ENCODE data around the gene PPP2R2C. TPM values are rescaled to one million over a fixed set of nuclear protein-coding genes. Genes with fewer than 3 reads are reported as not detected.

Gene PPP2R2C
- total and polyA plus RNA-seq, 2 experiments from 2014 or later, result not detected

DNA sequence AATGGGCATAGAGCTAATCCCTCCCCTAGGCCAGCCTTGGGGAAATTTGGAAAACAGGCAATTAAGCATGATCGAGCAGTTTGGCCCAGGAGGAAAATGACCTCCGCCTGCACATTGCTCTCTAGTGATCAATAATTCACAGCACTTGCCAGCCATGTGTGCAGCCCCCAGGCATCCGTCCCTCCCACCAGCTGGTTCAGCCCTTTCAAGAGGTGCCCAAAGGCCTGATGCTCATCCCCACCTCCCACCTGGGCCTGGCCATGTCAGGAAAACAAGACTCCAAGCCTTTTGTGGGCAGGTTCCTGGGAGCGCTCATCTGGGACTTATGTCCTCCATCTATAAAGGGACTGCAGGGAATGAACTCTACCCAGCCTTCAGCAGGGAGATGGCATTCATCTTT is 17.5 kb upstream of the PPP2R2C start:
- peaks cover 8% of the 10 kb centered on the region; the same call in 1 of the 2 replicates for H3K27me3 ChIP-seq (replicated peaks; ENCODE audit: insufficient read depth)
- H2AFZ ChIP-seq, result no peak overlapping the region
- WGBS, 2 experiments (ENCODE audit: low coverage in 1 of 2, low lambda C conversion rate in 2 of 2, missing lambda C conversion rate in 2 of 2), result 16 to 21% methylated on average over 4 of the region's 4 CpGs
- in situ Hi-C loops (cut with MboI), result no loop called here
- H3K36me3 ChIP-seq (ENCODE audit: low read depth), result no peaks in the 10 kb centered on the region
- H3K4me1 ChIP-seq (ENCODE audit: insufficient read depth), result no peaks in the 10 kb centered on the region
- no peak for DNase-seq
- no peaks in the 10 kb centered on the region for H3F3A ChIP-seq (ENCODE audit: insufficient read depth)
- H3K9me3 ChIP-seq (ENCODE audit: low read depth), result peaks cover 4% of the 10 kb centered on the region
- H3K9me2 ChIP-seq (ENCODE audit: insufficient read depth), result no peaks in the 10 kb centered on the region
- no peaks in the 10 kb centered on the region for H3K79me2 ChIP-seq (ENCODE audit: insufficient read depth)
- H3K27ac ChIP-seq, result no peak overlapping the region
- no peak for TF ChIP-seq EZH2phosphoT487 (IDR thresholded peaks at IDR 0.05; ENCODE audit: insufficient read depth, low read depth)
- no peak overlapping the region for H3K4me2 ChIP-seq (ENCODE audit: unreplicated experiment)
- no peak overlapping the region for H3K4me3 ChIP-seq
- H4K20me1 ChIP-seq (ENCODE audit: insufficient read depth), result no peaks in the 10 kb centered on the region
- no peak overlapping the region for H3K9ac ChIP-seq

DNA sequence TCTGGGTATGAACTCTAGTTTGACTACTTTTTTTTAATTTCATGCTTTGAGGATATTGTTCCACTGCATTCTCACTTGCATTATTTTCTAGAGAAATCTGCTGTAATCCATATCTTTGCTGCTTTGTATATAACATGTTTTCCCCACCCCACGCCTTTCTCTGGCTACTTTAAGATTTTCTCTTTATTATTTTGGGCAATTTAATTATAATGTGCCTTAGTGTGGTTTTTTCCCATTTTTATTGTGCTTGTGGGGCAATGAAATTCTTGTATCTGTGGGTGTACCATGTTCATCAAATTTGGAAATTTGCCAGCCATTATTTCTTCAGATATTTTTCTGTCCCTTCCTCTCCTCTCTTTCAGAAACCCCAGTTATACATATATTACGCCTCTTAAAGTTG is 15.1 kb upstream of the PPP2R2C start:
- in situ Hi-C loops (cut with MboI), result no loop called here

DNA sequence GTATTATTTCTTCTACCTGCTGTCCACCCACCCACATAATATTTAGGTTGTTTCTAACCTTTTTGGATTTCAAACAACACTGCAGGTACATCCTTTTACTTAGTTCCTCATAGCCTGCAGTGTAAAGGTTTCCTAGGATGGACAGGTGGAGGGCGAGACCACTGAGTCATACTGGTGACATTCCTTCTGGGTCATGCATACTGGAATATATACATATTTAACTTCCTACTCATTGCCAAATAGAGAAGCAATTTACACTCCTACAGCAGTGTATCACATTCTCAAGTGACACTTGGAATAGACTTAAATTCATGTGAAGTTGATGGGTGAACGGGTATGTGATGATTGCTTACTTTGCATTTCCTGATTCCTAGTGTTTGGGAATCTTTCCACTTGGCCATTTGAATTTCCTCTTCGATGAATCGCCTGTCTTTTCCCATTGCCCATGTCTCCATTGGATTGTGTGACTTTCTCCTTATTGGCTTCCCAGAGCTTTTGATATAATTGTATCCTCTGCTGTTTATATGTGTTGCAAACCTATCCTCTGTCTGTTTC is 8.2 kb upstream of the PPP2R2C start:
- no peak for DNase-seq
- Histone ChIP-seq H2AFZ (no peak overlapping the region), H3K27me3 (replicated peaks; ENCODE audit: insufficient read depth) (peaks cover 30% of the 10 kb centered on the region; the same call in 1 of the 2 replicates), H3K9ac (no peak overlapping the region), H3K79me2 (ENCODE audit: insufficient read depth) (no peaks in the 10 kb centered on the region), H3K36me3 (ENCODE audit: low read depth) (no peaks in the 10 kb centered on the region), H3K4me2 (ENCODE audit: unreplicated experiment) (no peak overlapping the region), H4K20me1 (ENCODE audit: insufficient read depth) (no peaks in the 10 kb centered on the region), H3F3A (ENCODE audit: insufficient read depth) (no peaks in the 10 kb centered on the region), H3K9me2 (ENCODE audit: insufficient read depth) (no peaks in the 10 kb centered on the region), H3K4me1 (ENCODE audit: insufficient read depth) (no peaks in the 10 kb centered on the region), H3K4me3 (no peak overlapping the region), H3K27ac (no peak overlapping the region), H3K9me3 (ENCODE audit: low read depth) (peaks cover 4% of the 10 kb centered on the region)
- WGBS, 2 experiments (ENCODE audit: low coverage in 1 of 2, low lambda C conversion rate in 2 of 2, missing lambda C conversion rate in 2 of 2), result 50% methylated on average over 4 of the region's 4 CpGs
- no peak for TF ChIP-seq EZH2phosphoT487 (IDR thresholded peaks at IDR 0.05; ENCODE audit: insufficient read depth, low read depth)
- TF ChIP-seq EZH2 (IDR thresholded peaks at IDR 0.05; ENCODE audit: insufficient read depth, poor library complexity, severe bottlenecking), result no peak
- in situ Hi-C loops (cut with MboI), result no loop called here

More for the DNA sequence above, 15.1 kb upstream of the PPP2R2C start:
- Histone ChIP-seq H3K9ac (no peak overlapping the region), H3K36me3 (ENCODE audit: low read depth) (no peaks in the 10 kb centered on the region), H2AFZ (no peak overlapping the region), H3K4me3 (no peak overlapping the region), H3K27me3 (replicated peaks; ENCODE audit: insufficient read depth) (peaks cover 4% of the 10 kb centered on the region; the same call in 1 of the 2 replicates), H3K9me3 (ENCODE audit: low read depth) (peaks cover 4% of the 10 kb centered on the region), H3K9me2 (ENCODE audit: insufficient read depth) (no peaks in the 10 kb centered on the region), H4K20me1 (ENCODE audit: insufficient read depth) (no peaks in the 10 kb centered on the region), H3F3A (ENCODE audit: insufficient read depth) (no peaks in the 10 kb centered on the region), H3K79me2 (ENCODE audit: insufficient read depth) (no peaks in the 10 kb centered on the region), H3K27ac (no peak overlapping the region), H3K4me2 (ENCODE audit: unreplicated experiment) (no peak overlapping the region), H3K4me1 (ENCODE audit: insufficient read depth) (no peaks in the 10 kb centered on the region)
- no peak for DNase-seq
- WGBS, 2 experiments (ENCODE audit: low coverage in 1 of 2, low lambda C conversion rate in 2 of 2, missing lambda C conversion rate in 2 of 2), result 8 to 14% methylated on average over 2 of the region's 2 CpGs
- TF ChIP-seq EZH2phosphoT487 (IDR thresholded peaks at IDR 0.05; ENCODE audit: insufficient read depth, low read depth), result no peak
- TF ChIP-seq EZH2 (IDR thresholded peaks at IDR 0.05; ENCODE audit: insufficient read depth, poor library complexity, severe bottlenecking), result no peak

DNA sequence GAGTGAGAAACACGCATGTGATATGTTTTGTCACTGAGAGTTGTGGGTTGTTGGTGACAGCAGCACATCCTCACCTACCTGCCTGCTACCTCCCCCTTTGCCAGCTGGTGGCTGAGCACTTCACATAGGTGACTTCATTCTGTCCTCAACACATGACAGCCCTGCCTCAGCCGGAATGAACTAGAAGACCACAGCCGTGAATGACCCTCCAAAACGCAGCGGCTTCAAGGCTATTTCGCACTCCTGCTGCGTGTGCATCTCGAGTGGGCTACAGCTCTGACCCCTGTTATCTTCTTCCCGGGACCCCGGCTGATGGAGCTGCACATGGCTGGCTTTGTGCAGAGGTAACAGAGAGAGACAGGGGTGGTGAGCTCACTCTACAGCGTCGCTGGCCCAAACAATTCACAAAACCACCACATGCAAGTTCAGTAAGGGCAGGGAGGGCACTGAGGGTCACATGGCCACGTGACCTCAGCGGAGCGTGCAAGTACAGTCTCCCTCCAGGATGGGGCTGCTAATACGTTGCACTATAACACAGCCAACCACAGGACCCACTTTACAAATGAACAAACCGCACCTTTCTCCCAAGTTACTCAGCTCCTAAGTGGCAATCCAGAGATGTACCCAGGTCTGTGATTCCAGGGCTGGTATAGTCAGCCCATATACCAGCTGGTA is 6.3 kb upstream of the PPP2R2C start:
- H3K27ac ChIP-seq, result no peak overlapping the region
- 45 to 47% methylated on average over 17 of the region's 17 CpGs for WGBS, 2 experiments (ENCODE audit: low coverage in 1 of 2, low lambda C conversion rate in 2 of 2, missing lambda C conversion rate in 2 of 2)
- no peak overlapping the region for H3K4me3 ChIP-seq
- no peak for DNase-seq
- H3F3A ChIP-seq (ENCODE audit: insufficient read depth), result no peaks in the 10 kb centered on the region
- TF ChIP-seq EZH2 (IDR thresholded peaks at IDR 0.05; ENCODE audit: insufficient read depth, poor library complexity, severe bottlenecking), result no peak
- no peak for TF ChIP-seq EZH2phosphoT487 (IDR thresholded peaks at IDR 0.05; ENCODE audit: insufficient read depth, low read depth)
- H3K4me2 ChIP-seq (ENCODE audit: unreplicated experiment), result no peak overlapping the region
- no peaks in the 10 kb centered on the region for H3K36me3 ChIP-seq (ENCODE audit: low read depth)
- H3K27me3 ChIP-seq (replicated peaks; ENCODE audit: insufficient read depth), result peaks cover 34% of the 10 kb centered on the region; the same call in 1 of the 2 replicates
- H3K9me2 ChIP-seq (ENCODE audit: insufficient read depth), result no peaks in the 10 kb centered on the region
- no peaks in the 10 kb centered on the region for H3K79me2 ChIP-seq (ENCODE audit: insufficient read depth)
- no peak overlapping the region for H2AFZ ChIP-seq
- no peak overlapping the region for H3K9ac ChIP-seq
- in situ Hi-C loops (cut with MboI), result no loop called here
- no peaks in the 10 kb centered on the region for H3K9me3 ChIP-seq (ENCODE audit: low read depth)
- no peaks in the 10 kb centered on the region for H3K4me1 ChIP-seq (ENCODE audit: insufficient read depth)
- H4K20me1 ChIP-seq (ENCODE audit: insufficient read depth), result no peaks in the 10 kb centered on the region
